Measurements from ENCODE around the gene STON2.

- TF ChIP-seq CTCF (IDR thresholded peaks at IDR 0.05) (no peak), TCF7L2 (IDR thresholded peaks at IDR 0.05; ENCODE audit: low read depth, low read length) (no peak), POLR2AphosphoS5 (IDR thresholded peaks at IDR 0.05; ENCODE audit: low read depth, low read length) (no peak)
- TF ChIP-seq, protein P1, sequence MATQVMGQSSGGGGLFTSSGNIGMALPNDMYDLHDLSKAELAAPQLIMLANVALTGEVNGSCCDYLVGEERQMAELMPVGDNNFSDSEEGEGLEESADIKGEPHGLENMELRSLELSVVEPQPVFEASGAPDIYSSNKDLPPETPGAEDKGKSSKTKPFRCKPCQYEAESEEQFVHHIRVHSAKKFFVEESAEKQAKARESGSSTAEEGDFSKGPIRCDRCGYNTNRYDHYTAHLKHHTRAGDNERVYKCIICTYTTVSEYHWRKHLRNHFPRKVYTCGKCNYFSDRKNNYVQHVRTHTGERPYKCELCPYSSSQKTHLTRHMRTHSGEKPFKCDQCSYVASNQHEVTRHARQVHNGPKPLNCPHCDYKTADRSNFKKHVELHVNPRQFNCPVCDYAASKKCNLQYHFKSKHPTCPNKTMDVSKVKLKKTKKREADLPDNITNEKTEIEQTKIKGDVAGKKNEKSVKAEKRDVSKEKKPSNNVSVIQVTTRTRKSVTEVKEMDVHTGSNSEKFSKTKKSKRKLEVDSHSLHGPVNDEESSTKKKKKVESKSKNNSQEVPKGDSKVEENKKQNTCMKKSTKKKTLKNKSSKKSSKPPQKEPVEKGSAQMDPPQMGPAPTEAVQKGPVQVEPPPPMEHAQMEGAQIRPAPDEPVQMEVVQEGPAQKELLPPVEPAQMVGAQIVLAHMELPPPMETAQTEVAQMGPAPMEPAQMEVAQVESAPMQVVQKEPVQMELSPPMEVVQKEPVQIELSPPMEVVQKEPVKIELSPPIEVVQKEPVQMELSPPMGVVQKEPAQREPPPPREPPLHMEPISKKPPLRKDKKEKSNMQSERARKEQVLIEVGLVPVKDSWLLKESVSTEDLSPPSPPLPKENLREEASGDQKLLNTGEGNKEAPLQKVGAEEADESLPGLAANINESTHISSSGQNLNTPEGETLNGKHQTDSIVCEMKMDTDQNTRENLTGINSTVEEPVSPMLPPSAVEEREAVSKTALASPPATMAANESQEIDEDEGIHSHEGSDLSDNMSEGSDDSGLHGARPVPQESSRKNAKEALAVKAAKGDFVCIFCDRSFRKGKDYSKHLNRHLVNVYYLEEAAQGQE (IDR thresholded peaks at IDR 0.05; ENCODE audit: insufficient read depth in 1 of 2, low read depth in 2 of 2, low read length in 1 of 2), result no peak
These were observed 85.5 kb downstream of the STON2 start for GRCh38 chr14:81314443-81315175.
